HG02763 (cell line): Measurements from ENCODE around the gene CYSLTR1.
"Not testable (repeated sequence)": the region's sequence is repeated elsewhere in the genome, so short reads cannot be mapped to it uniquely, and the experiment has no call there.

ENCODE experiments used
- ATAC-seq: cut with Tn5 transposase; IDR thresholded peaks from one replicate; pipeline ENCODE4 v1.9.1; 2021; ENCODE audit warnings: mild to moderate bottlenecking, moderate library complexity; ENCODE audit not compliant: unreplicated experiment

The CYSLTR1 gene, protein sequence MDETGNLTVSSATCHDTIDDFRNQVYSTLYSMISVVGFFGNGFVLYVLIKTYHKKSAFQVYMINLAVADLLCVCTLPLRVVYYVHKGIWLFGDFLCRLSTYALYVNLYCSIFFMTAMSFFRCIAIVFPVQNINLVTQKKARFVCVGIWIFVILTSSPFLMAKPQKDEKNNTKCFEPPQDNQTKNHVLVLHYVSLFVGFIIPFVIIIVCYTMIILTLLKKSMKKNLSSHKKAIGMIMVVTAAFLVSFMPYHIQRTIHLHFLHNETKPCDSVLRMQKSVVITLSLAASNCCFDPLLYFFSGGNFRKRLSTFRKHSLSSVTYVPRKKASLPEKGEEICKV

GRCh38 chrX:78327370-78328086, at the start of gene CYSLTR1:
CYSLTR1 (minus strand) TSS chrX:78327611; CDS start chrX:78273746, 53,865 bp downstream.
- peak; percentile 48 for ATAC-seq

GRCh38 chrX:78377186-78377585, 49.8 kb upstream of the CYSLTR1 start:
- no peak for ATAC-seq

- no peak for ATAC-seq
Measured at GRCh38 chrX:78375894-78376293, 48.5 kb upstream of the CYSLTR1 start.

DNA sequence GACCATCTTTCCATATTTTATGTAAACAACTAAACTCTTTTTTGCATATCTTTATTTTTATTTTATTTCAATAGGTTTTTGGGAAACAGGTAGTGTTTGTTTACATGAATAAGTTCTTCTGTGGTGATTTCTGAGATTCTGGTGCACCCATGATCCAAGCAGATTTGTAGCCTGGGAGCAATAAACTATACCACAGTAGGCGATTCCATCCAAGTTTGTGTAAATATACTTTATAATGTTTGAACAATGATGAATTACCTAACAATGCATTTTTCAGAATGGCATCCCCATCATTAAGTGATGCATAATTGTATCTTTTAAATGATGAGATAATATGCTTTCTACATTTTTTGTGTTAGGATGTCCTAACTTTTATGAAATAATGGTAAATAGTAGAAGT, 39.2 kb upstream of the CYSLTR1 start:
- no peak for ATAC-seq

DNA sequence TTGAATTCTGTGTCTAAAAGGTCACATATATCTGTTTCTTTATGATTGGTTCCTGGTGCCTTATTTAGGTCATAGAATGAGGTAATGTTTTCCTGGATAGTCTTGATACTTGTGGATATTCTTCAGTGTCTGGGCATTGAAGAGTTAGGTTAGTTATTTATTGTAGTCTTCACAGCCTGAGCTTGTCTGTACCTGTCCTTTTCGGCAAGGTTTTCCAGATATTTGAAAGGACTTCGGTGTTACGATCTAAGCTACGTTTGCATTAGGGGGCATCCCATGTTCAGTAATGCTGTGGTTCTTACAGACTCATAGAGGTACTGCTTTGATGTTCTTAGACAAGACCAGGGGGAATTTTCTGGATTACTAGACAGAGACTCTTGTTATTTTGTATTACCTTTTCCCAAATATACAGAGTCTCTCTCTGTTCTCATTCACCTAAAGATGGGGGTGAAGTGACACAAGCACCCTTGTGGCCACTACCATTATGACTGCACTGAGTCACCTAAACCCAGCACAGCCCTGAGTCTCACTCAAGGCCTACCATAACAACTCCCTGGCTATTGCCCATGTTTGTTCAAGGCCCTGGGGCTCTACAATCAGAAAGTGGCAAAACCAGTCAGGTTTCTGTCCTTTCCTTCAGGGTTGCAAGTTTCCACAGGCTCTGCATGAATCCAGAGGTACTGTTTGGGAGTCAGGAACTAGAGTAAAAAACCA, 30.1 kb upstream of the CYSLTR1 start:
- ATAC-seq, result no peak

- ATAC-seq, result peak; percentile 45
Measured at GRCh38 chrX:78333521-78333920, 6.1 kb upstream of the CYSLTR1 start.

GRCh38 chrX:78331708-78332107, 4.3 kb upstream of the CYSLTR1 start:
- no peak for ATAC-seq

DNA sequence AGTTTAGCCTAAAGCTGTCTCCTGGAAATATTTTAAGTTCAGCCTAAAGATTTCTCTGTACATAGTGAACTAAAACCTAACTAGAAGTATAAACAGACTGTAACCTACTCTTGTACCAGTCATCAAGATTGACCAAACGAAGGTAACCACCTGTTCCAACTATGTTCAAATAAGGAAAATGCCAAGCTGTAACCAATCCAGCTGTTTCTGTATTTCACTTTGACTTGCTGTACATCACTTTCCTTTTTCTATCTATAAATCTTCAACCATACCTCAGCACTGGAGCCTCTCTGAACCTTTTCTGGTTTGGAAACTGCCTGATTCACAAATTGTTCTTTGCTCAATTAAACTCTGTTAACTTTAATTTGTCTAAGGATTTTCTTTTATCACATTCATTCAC, 3.1 kb upstream of the CYSLTR1 start:
- no peak for ATAC-seq

- no peak for ATAC-seq
Measured at GRCh38 chrX:78330068-78330467, 2.7 kb upstream of the CYSLTR1 start.

DNA sequence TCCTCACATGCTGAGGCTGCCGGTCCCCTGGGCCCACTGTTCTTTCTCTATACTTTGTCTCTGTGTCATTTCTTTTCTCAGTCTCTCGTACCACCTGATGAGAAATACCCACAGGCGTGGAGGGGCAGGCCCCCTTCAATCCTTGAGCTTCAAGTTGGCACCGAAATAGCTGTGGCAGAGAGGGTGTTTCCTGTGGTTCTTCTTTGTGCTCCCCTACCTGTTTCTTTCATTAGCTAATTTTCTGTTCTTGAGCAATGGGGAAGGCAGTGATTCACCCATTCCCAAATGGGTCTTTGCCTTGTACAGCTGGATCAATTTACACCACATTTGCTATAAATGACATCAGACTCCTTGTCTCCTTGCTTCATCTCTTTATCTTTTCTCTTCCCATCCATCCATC, 2.1 kb upstream of the CYSLTR1 start:
- no peak for ATAC-seq

- ATAC-seq, result no peak
Measured at GRCh38 chrX:78326401-78326800, 1.0 kb downstream of the CYSLTR1 start.

DNA sequence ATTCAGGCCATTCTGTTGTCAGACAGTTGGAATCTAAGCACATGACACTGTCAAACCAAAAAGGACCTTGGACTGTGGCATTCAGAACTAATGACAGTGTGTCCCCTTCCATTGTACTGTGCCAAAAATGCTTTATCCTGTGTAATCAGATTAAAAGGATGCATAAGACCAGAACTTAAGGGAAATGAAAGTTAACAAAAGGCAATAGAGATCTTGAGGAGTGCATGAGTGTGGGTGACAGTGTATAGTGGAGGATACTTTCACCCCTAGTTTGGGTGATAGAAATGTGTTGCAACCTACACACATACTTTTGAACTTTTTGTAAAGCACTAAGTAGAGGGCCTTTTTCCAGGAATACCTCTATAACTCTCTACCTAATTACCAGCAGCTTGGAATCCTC, 4.5 kb downstream of the CYSLTR1 start:
- no peak for ATAC-seq

DNA sequence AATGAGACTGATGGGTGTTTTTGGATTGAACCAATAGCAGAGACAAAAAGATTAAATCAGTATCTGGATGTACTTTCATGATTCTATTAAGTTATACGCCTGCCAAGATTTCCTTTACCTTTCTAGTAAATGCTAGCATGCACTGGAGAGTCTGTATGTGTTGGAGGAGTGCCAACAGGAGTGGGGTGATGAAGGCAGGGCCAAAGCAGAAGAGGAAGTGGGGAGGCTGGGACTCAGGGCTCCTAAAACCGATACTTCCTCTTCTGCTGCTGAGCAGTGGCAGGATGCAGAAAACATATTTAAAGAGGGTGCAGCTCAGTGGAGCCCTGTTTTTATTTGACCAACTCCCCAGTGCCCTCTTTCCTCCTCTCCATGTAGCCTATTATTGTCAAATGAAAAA, 5.6 kb downstream of the CYSLTR1 start:
- peak; percentile 96 for ATAC-seq

DNA sequence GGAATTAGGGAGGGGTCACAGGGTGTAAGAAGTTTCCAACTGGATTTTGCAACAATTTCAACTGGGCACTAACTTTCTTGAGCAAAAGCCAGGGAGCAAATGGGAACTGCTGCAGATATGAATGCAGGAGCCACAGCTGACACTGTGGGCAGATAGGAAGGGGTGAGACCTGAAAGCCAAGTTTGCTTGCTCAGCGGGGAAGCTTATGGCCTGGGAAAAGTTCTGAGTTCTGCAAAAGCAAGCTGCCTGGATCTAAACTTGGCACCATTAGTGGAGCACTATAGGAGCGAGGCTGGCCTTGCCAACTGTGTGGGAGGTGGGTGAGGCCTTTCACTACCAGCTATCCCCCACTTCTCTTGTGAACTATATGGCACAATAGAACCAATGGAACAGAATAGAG, 11.1 kb downstream of the CYSLTR1 start:
- ATAC-seq, result no peak

DNA sequence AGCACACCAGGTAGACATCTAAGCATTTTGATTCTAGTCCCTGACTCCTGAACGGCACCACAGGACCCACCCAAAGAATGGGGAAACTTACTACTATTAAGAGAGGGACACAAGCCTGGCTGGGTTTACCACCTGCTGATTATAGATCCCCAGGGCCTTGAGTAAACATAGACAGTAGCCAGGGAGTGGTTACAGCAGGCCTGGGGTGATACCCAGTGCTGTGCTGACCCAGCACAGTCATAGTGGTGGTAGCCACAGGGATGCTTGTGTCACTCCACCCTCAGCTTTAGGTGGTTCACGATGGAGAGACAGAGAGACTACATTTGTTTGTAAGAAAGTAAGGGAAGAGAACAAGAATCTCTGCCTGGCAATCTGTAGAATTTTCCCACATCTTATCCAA, 11.7 kb downstream of the CYSLTR1 start:
- ATAC-seq, result no peak

- peak; percentile 59 for ATAC-seq
Measured at GRCh38 chrX:78314561-78314960, 12.8 kb downstream of the CYSLTR1 start.

GRCh38 chrX:78313526-78313925, 13.9 kb downstream of the CYSLTR1 start:
- ATAC-seq, result no peak

DNA sequence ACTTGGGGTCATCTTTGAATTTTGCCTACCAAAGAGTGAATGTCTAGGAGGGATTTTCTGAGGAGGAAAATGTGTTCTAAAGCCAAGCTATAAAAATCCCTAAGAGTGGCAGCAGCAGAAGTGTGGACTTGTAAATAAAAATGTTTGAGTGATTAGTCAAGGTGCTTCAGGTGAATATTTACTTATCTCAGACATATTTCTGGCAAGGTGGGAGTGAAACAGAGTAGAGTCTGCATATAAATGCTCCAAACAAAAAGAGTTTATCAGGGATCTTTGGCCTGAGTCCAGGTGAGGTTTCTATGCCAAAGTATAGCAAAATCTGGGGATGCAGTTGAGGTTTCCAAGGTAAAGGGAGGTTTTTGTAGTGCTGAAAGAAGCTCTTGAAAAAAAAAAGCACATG, 19.7 kb downstream of the CYSLTR1 start:
- no peak for ATAC-seq

GRCh38 chrX:78303086-78303485, 24.3 kb downstream of the CYSLTR1 start:
- no peak for ATAC-seq

DNA sequence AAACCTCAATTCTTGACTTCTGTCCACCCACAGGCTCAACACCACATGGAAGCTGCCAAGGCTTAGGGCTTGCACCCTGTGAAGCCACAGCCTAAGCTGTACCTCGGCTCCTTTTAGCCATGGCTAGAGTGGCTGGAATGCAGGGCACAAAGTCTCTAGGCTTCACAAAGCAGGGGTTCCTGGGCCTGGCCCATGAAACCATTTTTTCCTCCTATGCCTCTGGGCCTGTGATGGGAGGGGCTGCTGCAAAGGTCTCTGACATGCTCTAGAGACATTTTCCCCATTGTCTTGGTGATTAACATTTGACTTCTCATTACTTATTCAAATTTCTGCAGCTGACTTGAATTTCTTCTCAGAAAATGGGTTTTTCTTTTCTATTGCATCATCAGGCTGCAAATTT, 26.5 kb downstream of the CYSLTR1 start:
- not testable (repeated sequence) for ATAC-seq

GRCh38 chrX:78283511-78283910, 43.9 kb downstream of the CYSLTR1 start:
- no peak for ATAC-seq

DNA sequence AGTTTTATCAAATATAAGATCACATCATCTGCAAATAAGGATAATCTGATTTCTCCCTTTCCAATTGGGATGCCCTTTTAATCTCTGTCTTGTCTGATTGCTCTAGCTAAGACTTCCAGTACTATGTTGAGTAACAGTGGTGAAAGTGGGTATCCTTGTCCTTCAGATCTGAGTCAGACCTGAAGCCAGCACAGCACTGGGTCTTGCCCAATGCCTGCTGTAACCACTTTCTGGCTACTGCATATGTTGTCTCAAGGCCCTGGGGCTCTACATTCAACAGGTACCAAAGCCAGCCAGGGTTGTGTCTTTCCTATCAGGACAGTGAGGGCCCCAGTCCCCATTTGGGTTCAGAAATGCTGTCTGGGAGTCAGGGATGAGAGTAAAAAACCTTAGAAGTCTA, 90.3 kb downstream of the CYSLTR1 start:
- ATAC-seq, result no peak
